ENCODE results near the gene ELMO3.

DNA sequence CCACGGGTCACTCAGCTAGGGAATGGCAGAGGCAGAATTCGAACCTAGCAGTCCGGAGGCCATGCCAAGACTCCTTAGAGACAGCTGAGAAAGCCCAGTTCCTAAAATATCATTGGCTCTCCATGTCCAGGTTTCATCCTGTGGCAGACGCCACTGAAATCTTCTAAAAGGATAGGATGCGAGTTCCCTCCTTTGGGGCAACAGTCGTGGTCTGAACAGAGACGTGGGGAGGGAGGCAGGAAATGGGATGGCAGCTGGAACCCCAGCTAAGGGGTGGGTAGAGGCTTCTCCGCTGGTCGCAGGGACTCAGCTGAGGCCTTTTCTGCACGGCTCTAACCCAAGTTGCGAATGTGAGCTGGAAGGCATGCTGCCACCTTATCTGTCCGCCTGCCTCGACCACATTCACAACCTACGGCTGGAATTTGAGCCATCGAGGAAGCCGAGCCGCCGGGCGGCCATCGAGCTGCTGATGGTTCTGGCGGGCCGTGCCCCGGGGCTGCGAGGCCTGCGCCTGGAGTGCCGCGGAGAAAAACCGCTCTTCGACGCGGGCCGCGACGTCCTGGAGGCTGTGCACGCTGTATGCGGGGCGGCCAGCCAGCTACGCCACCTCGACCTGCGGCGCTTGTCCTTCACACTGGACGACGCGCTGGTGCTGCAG lies 36.3 kb upstream of the ELMO3 start:
- TF ChIP-seq, protein P1, sequence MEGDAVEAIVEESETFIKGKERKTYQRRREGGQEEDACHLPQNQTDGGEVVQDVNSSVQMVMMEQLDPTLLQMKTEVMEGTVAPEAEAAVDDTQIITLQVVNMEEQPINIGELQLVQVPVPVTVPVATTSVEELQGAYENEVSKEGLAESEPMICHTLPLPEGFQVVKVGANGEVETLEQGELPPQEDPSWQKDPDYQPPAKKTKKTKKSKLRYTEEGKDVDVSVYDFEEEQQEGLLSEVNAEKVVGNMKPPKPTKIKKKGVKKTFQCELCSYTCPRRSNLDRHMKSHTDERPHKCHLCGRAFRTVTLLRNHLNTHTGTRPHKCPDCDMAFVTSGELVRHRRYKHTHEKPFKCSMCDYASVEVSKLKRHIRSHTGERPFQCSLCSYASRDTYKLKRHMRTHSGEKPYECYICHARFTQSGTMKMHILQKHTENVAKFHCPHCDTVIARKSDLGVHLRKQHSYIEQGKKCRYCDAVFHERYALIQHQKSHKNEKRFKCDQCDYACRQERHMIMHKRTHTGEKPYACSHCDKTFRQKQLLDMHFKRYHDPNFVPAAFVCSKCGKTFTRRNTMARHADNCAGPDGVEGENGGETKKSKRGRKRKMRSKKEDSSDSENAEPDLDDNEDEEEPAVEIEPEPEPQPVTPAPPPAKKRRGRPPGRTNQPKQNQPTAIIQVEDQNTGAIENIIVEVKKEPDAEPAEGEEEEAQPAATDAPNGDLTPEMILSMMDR (IDR thresholded peaks at IDR 0.05): no peak
- no peak for TF ChIP-seq POLR2A (IDR thresholded peaks at IDR 0.05)
